Esophagus squamous epithelium (tissue), 4 donors: ENCODE measurements around the gene AIRE.

Experiments used
- CTCF ChIP-seq, 6 experiments: fragments of 450-650 bp in 4 of 6; fragments of 200-600 bp in 2 of 6; sonication (generic) in 2 of 6; IDR thresholded peaks; one replicate each; pipeline ENCODE4 v1.5.1; 2016 to 2019; ENCODE audit warnings: antibody characterized with exemption in 6 of 6, mild to moderate bottlenecking in 4 of 6, moderate library complexity in 4 of 6
- POLR2A ChIP-seq, 4 donors: fragments of 450-650 bp; IDR thresholded peaks; one replicate each; pipeline ENCODE4 v1.6.1; 2017; ENCODE audit warnings: antibody characterized with exemption in 4 of 4, mild to moderate bottlenecking in 4 of 4, moderate library complexity in 3 of 4

- TF ChIP-seq CTCF (IDR thresholded peaks at IDR 0.05) = no peak
- no peak for TF ChIP-seq POLR2A (IDR thresholded peaks at IDR 0.05)
Observed at GRCh38 chr21:44262338-44263056, 23.2 kb upstream of the AIRE start.
